Smooth muscle cell of the coronary artery (primary cell): Measurements from ENCODE around the gene DGKE. TPM values are rescaled to one million over a fixed set of nuclear protein-coding genes. Genes with fewer than 3 reads are reported as not detected.

Experiments used
- total RNA-seq: library from RNA; depleted of rRNA; stranded (reverse); fragments of >200 nt; gene quantifications from 2 replicates; pipeline ENCODE4 v1.2.3, GENCODE V29; 2014; ENCODE audit warnings: low replicate concordance

The DGKE gene
- total RNA-seq = 2.1 and 2.2 TPM in 2 replicates

DNA sequence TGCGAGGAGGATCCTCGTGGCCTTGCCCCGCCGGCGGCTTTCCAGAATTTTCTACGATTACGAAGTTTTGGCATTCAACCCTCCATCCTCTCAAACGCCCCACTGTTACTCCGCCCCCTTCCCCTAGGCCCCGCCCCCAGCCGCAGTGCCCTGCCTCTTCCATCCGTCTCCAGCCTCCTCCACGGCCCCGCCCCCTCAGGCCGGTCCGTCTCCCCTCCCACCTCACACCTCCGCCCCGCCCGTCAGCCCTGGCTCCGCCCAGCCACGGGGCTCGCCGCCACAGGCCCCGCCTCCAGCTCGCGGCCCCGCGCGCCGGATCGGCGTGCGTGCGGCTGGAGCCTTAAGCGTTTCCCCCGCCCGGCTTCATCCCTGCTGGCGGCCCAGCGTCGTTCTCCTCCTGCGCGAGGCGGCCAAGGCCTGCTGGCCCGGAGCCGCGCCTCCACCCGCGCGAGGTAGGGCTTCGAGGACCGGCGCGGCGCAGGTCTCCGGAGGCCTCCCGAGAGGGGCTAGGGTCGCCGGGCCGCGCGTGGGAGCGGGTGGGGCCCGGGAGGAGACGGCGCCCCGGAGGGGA lies at the start of gene DGKE, which contains the start of gene C17orf67:
Gene DGKE (plus strand): TSS at position 343 of the 571 bp plus-strand sequence. CDS start 645 bp downstream, outside the sequence.
Gene C17orf67 (minus strand): TSS at position 112 of the 571 bp plus-strand sequence. CDS start 18,110 bp downstream, outside the sequence.

DNA sequence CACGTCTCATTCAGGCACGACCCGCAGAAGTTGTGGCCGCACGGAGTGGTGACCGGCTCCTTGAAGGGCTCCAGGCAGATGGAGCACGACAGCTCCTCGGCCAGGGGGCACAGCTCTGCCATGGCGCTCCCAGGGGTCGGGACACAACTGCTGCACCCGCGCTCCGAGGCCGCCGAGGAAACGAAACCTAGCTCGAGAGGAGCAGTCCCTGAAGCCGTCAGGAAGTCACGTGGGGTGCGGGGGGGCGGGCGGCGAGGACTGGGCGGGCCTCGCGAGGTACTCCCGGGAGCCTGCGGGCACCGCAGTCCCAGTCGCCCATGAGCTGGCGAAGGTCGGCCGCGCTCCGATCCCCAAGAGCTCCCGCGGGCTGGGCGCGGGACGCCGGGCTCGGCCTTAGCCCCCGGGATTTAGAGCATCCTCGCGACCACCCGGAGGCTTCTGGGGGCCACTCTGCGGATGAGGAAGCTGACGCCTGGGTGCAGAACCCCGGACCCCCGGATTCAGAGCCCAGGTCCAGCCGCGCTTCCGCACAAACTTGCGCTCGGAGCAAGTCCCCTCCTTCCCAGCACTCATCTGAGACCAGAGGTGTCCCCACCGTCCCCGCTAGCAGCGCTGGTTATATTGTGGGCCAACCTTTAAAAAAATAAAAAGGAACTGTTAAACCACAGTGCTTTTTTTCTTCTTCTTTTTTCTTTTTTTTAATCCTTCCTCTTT lies 80.1 kb downstream of the DGKE start, which contains the start of gene TRIM25:
Gene TRIM25 (minus strand): TSS at position 183 of the 714 bp plus-strand sequence. CDS start 61 bp downstream, at position 122.

Other genes starting within 250 kb of the DGKE start
- gene NOG, start 240.5 kb upstream of the DGKE start, total RNA-seq = 0.23 TPM in 1 of 2 replicates, not detected in the other
- gene C17orf67, start 231 bp upstream of the DGKE start, total RNA-seq = 0.68 and 0.70 TPM in 2 replicates
- gene TRIM25, start 79.9 kb downstream of the DGKE start, total RNA-seq = 15.5 and 30.7 TPM in 2 replicates
- 5.0 and 10.6 TPM in 2 replicates for gene COIL, start 126.9 kb downstream of the DGKE start, total RNA-seq
- 48.1 and 96.4 TPM in 2 replicates for gene SCPEP1, start 144.0 kb downstream of the DGKE start, total RNA-seq